Measurements from ENCODE around the gene DNAH10.

- TF ChIP-seq POLR2A (IDR thresholded peaks at IDR 0.05) (no peak), CTCF (IDR thresholded peaks at IDR 0.05) (no peak)
Measured at GRCh38 chr12:123967121-123967586, 205.1 kb downstream of the DNAH10 start.
